Dedifferentiated amniotic fluid mesenchymal stem cell (primary cell): ENCODE results near the gene SLC38A10.

Experiments used
- DNase-seq: peaks from one replicate; pipeline ENCODE4 v3.0.0-alpha.2; 2016; ENCODE audit errors: extremely low spot score

SLC38A10 gene

DNA sequence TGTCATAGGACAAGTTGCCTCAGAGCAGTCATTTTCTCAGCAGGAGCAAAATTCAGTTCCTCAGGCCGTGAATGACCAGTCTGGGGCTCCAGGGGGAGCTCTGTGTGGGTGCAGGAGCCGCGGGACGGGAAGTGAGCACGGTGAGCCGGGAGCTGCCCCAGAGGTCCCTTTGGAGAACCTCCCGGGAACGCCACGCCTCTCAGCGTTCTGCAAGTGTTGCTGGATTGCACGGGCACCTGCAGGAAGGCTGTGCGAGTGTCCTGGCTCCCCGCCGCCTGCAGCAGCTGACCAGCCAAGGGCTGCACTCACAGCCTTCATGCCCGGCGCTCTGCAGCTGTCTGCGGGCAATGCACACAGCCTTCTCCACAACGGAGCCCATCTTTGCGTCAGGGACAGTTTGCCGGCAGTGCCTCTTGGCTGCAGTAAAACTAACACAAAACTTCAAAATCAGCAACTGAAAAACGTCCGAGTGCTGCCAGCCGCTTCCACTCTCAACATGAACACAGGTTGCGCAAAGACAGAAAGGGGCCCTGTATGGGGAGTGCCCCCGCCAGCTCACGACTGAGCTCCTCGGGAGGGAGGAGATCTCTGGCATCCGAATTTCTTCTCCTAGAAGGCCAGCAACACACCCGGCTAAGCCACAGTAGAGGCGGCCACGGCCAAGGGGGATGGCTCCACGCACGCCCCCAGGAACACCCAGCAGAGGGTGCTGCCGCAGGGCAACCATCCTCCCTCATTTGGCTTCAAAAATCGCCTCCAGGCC is 40.0 kb downstream of the SLC38A10 start:
- DNase-seq = peak; percentile 28

- DNase-seq = peak; percentile 30
Measured at GRCh38 chr17:81253358-81254131, 41.6 kb downstream of the SLC38A10 start.

- DNase-seq = no peak
Measured at GRCh38 chr17:81252987-81253329, 42.1 kb downstream of the SLC38A10 start.

DNA sequence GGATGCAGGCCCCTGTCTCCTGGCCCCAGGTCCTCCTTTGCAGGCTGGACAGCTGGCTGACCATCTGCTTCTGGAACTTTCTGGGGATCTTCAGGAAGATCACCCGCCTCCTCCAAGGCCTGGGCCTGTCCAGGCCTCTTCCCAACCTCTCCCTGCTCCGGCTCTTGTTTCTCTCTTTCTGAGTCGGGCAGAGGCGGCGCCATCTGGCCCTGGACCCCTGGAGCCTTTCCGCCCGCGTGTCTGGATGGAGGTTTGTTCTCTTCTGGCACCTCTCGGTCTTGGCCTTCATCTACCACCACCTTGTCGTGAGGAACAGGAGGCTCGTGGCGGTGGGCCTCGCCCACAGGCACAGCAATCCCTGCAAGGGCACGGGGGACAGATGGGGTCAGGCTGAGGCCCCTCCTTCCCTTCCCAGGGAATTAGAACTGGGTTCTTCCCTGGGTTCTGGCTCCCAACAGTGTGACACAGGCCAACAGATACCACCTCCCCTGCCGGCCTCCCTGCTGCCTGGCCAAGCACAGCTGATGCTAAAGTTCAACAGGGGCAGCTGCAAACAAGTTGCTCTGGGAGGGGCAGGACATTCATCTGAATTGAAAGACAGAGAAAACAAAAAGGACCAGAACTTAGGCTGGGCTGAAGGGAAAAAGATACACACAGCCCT is 42.7 kb downstream of the SLC38A10 start:
- DNase-seq = no peak

- DNase-seq = no peak
Measured at GRCh38 chr17:81251709-81252301, 43.3 kb downstream of the SLC38A10 start.

GRCh38 chr17:81251094-81251708 is 43.9 kb downstream of the SLC38A10 start:
- DNase-seq = no peak

DNA sequence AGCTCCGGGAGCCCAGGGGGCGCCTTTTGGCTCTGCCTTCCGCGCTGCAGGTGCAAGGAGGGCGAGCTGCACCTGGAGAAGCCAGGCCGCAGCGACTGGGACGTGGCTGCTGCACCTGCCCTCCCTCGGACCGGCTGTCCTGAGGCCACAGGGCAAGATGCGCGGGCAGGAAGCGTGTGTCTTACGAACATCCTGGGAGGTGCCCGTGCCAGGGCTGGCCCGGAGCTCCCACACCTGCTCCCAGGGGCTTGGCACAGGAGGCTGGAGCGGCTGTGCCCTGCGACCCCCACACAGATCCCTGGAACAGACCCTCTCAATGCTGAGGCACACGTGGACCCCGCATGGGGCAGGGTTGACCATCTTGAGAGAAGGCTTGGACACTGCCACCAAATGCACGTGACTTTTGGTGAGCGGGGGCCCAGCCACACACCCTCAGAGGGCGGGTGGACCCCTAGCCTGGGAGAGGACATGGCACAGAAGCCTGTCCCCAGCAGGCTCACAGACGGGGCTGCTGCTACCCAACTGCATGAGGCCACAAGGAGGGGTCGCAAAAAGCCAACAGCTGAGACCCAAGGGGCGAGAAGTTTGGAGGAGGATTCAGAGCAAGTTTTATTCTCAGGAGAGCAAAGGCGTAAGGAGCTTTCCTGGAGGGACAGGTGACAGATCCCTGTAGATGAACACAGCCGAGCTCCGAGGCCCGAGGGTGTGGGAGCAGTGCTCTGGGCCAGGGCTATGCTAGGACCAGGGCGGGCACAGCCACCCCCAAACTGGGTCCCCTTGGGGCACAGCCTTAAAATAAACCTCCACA is 44.6 kb downstream of the SLC38A10 start:
- no peak for DNase-seq

DNA sequence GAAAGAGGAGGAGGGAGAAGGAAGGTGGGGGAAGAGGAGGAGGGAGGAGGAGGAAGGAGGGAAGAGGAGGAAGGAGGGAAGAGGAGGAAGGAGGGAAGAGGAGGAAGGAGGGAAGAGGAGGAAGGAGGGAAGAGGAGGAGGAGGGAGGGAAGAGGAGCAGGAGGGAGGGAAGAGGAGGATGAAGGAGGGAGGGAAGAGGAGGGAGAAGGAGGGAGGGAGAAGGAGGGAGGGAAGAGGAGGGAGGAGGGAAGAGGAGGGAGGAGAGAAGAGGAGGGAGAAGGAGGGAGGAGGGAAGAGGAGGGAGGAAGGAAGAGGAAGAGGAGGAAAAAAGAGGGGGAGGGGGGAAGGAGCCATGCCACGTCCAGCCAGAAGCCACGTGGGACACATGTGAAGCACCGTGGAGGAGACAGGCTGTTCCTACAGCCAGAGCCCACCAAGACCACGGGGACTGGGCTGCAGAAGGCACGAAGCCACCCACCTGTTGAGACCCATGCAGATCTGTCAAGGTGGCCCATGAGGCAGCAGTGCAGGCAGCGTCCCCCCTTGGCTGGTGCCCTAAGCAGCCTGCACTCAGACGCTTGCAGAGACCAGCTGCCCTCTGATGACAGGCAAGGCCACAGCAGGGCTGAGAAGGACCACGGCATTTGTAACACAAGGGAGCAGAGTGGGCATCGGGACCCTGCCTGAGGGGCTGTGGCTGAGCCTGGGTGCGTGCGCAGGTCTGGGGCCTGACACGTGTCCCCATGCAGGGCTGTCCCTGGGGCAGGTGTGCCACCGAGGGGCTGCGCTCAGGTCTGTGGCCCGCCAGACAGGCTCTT is 45.7 kb downstream of the SLC38A10 start:
- peak; percentile 19 for DNase-seq

DNA sequence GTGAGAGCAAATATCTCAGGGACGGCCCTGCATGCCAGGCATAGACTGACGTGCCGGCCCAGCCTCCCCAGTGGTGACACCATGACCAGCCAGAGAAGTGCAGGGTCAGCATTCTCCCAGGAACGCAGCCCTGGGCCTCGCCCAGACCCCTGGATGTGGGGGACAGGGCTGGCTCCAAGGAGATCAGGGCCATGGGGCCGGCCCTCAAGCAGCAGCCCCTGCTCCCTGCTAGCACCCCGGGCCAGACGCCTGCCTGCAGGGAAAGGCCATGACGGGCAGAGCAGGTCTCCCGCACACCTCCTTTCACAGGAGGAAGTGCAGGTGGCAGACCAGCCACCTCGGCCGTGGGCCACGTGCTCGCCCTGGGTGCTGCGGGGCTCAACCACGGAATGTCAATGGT is 46.5 kb downstream of the SLC38A10 start:
- no peak for DNase-seq

DNA sequence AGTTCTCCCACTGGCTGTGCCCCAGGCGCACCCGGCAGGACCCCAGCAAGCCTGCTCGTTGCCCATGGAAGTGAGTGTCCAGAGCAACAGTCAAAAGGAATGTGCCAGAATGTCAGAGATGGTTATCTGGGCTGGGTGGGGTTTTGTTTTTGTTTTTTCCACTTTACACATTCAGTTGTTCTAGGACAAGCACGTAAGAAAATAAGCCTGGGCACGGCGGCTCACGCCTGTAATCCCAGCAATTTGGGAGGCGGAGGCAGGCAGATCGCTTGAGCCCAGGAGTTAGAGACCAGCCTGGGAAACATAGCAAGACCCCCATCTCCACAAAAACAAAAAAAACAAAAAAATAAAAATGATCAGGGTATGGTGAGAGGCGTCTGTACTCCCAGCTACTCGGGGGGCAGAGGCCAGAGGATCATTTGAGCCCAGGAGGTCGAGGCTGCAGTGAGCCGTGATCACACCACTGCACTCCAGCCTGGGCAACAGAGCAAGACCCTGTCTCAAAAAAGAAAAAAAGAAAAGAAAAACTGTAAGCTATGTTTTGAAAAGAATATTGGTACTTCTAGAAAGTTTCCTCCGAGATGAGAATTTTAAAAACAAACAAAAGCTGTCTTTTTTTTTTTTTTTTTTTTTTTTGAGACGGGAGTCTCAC is 47.6 kb downstream of the SLC38A10 start:
- DNase-seq = no peak

- no peak for DNase-seq
Measured at GRCh38 chr17:81246679-81247338, 48.3 kb downstream of the SLC38A10 start.

- no peak for DNase-seq
Measured at GRCh38 chr17:81246343-81246670, 48.8 kb downstream of the SLC38A10 start.

DNA sequence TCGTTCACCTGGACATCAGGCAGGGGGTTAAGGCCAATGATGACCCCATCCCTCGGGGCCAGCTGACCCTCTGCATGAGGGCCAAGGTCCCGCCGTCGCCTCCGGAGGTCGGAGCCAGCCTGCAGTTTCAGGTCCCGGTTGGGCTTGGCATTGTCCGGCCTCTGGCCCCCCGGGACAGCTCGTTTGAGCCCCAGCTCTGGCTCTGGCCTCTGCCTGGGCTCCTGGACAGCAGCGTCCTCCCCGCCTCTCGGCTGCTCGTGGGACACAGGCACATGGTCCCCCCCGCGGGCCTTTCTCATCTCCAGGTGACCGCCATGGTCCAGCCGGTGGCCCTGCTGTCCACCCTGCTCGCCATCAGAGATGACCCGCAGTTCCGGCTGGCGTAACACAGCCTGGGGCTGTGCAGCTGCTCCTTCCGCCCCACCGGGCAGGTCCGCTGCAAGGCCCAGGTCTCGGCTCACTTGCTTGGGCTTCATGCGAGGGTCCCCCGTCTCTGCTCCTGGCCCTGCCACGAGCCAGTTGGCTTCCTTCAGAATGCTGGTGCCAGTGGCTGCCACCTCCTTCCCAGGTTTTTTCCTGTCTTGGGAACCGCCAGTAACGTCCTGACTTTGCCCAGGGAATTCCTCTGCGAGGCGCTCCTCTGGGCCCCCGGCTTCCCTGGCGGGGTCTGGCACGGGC is 49.3 kb downstream of the SLC38A10 start:
- no peak for DNase-seq

DNA sequence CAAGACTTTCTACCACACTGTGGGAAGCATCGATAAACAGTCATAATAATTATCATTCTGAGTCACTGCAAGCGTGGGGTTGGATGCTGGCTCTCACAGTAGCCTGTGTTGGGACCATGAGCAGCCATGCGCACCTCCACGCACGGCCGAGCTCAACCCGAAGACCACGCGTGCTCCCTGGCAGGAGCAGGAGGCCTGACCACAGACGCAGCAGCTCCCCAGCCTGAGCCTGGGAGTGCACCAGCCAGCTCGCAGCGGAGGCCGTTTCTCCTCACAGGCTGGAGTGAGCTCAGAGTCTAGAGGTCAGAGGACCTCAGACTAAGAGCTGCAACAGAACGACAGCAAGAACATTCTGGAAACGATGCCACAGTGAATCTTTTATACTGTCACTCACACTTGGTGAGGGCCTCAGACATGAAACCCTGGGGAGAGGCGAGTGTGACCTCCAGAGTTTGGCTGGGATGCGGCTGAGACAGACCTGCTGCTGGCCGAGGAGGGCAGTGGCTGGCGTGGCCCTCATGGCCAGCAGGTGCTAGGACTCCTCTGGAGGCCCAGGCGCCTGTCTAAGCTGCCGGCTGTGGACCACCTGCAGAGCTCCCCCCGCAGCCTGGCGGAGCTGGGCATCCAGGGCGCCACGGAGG is 50.0 kb downstream of the SLC38A10 start:
- DNase-seq = no peak

DNA sequence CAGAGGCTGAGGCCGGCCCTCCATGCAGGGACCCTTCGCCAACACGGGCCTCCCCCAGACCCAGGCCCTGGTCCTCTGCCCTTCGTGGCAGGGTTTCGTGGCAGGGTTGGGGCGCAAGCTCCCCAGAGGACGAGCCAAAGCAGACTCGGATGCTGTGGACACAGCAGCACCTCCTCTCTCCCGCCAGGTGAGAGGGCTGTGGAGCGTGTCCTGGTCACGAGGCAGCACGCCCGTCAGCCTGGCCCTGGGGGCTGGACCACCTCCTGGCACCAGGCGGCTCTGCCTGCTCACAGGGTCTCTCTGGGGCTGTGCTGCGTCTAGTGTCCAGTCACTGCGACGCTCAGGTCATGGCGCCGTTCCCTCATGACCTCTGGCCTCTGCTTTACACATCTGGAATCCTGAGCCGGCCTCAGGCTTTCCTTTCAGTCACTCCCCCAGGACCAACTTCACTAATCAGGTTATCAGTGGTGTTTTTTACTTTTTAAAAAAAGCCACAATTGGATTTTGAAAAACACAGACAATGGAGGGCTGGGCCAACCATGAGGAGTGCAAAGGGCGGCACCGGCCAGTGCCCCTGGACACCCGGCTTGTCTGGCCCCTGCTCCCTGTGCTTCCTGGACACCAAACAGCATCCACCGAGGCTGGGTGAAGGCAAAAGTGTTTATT is 50.6 kb downstream of the SLC38A10 start:
- DNase-seq = no peak

- no peak for DNase-seq
Measured at GRCh38 chr17:81243333-81243664, 51.8 kb downstream of the SLC38A10 start.

GRCh38 chr17:81242421-81243332 is 52.4 kb downstream of the SLC38A10 start:
- no peak for DNase-seq
